ENCODE data around the gene ATP2A3. TPM values are rescaled to one million over a fixed set of nuclear protein-coding genes. Genes with fewer than 3 reads are reported as not detected.

The ATP2A3 gene
- total and polyA plus RNA-seq, 11 donors: 3.3 to 21.8 (median 7.0) TPM

DNA sequence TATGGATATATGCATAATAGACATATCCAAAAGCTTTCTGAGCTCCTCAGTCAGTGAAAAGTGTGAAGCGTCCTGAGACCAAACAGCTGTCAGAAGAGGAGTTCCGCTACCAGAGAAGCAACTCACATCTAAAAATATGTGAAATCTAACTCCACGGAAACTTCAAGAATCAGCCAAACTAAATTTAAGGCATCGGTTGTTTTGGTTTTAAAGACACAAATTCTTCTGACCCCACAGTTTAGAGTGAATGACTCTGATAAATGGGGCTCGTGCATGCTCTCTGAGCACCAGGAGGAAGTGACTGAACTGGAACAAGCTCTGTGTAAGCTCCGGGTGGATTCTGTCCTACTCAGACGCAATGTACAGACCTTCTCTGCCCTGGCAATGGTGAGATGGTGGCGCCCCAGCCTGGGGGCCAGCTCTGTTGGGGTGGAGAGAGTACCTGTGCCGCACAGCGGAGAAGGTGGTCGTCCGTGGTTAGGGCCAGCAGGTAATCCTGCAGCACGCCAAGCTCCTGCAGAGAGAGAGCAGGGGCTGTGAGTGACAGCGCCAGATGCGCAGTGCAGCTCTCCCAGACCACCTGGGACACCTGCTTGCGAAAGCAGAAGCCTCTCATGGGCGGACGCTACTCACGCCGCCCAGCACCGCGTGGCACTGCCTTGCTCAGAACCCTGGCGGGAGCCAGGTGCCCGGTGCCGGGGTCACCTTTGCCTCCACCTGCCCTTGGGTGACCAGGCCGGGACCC, 44.4 kb upstream of the ATP2A3 start:
- WGBS, 4 donors: 82 to 89% (median 85%) methylated on average over 19 to 26 of the region's 26 CpGs
- ATAC-seq: no peak
- TF ChIP-seq POLR2A (IDR thresholded peaks at IDR 0.05): no peak
- TF ChIP-seq, protein P1, sequence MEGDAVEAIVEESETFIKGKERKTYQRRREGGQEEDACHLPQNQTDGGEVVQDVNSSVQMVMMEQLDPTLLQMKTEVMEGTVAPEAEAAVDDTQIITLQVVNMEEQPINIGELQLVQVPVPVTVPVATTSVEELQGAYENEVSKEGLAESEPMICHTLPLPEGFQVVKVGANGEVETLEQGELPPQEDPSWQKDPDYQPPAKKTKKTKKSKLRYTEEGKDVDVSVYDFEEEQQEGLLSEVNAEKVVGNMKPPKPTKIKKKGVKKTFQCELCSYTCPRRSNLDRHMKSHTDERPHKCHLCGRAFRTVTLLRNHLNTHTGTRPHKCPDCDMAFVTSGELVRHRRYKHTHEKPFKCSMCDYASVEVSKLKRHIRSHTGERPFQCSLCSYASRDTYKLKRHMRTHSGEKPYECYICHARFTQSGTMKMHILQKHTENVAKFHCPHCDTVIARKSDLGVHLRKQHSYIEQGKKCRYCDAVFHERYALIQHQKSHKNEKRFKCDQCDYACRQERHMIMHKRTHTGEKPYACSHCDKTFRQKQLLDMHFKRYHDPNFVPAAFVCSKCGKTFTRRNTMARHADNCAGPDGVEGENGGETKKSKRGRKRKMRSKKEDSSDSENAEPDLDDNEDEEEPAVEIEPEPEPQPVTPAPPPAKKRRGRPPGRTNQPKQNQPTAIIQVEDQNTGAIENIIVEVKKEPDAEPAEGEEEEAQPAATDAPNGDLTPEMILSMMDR (IDR thresholded peaks at IDR 0.05): no peak
- peaks cover 0 to 28% (median 6%) of the 10 kb centered on the region in 12 donors for H3K4me1 ChIP-seq
- intact Hi-C loops (cut with DNase I): loop anchor here in 7 of 10 donors (5.0 to 10.0 kb wide), 6 partner anchors 81 to 274 kb away; no protein-coding TSS in a partner anchor
- peak overlapping the region in 5 of 12 donors; percentile 10 to 84 (median 56) for H3K27ac ChIP-seq
- H3K9me3 ChIP-seq: no peaks in the 10 kb centered on the region
- no peaks in the 10 kb centered on the region for H3K27me3 ChIP-seq
- no peak for DNase-seq
- H3K36me3 ChIP-seq: peaks cover 0 to 85% (median 78%) of the 10 kb centered on the region in 9 donors
- no peak overlapping the region for H3K4me3 ChIP-seq

DNA sequence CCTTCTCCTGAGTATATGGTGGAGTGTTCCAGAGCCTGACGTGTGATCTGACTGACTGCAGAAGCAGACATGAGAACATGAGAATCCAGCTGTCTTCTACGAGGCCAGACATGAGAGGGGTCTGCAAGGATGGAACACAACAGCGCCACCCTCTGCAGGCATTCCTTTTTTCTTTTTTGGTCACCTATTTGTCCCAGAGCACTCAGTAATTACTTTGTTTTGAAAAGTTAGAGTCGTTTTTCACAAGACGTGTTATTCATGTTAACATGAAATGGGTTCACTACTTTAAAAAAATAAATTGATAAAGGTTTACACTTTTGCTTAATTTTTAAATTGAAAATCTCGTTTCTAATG, 43.8 kb upstream of the ATP2A3 start:
- Histone ChIP-seq H3K4me1 (peaks cover 0 to 31% (median 6%) of the 10 kb centered on the region in 12 donors), H3K36me3 (peaks cover 0 to 79% (median 72%) of the 10 kb centered on the region in 9 donors), H3K27me3 (no peaks in the 10 kb centered on the region), H3K4me3 (no peak overlapping the region), H3K27ac (peak overlapping the region in 1 of 12 donors; percentile 57), H3K9me3 (no peaks in the 10 kb centered on the region)
- ATAC-seq: no peak
- intact Hi-C loops (cut with DNase I): loop anchor here in 7 of 10 donors (5.0 to 10.0 kb wide), 6 partner anchors 81 to 273 kb away; no protein-coding TSS in a partner anchor
- 59 to 66% (median 59%) methylated on average over 6 of the region's 6 CpGs for WGBS, 4 donors
- TF ChIP-seq POLR2A (IDR thresholded peaks at IDR 0.05): no peak
- TF ChIP-seq, protein P1 (IDR thresholded peaks at IDR 0.05): peak in 3 of 12 donors; percentile 12 to 24 (median 22)
- DNase-seq: no peak

DNA sequence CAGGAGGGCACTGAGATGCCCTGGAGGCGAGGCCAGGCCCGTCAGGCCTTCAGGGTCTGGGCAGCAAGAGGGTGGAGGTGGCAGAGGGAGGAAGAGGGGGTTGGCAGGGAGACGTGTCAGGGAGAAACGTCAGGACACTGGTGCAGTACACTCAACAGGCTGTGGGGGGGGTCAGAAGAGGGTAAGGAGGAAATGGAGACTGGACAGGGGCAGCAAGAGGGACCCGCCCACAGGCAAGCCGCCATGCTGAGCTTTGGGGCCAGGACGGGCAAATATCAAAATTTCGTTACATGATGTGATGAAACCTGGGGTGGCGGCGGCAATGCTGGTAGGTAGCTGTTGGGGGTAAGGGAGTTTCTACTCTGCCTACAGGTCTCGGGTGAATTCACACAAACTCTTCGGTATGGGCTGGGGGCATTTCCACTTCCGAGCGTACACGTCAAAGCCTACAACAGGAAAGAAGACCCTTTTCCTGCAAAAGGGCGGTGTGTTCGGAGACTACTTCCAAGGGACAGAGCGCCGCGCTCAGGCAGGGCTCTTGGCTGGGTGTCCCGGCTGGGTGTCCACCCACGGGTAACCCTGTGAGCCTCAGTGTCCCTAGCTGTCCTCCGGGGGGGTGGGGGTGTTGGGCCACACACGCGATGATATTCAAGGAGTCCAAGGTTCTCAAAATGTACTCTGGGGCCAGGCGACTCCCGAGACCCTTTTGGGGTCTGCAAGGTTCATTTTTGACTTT, 43.3 kb upstream of the ATP2A3 start:
- intact Hi-C loops (cut with DNase I): loop anchor here in 8 of 10 donors (2.0 to 10.0 kb wide), 7 partner anchors 80 to 273 kb away; no protein-coding TSS in a partner anchor
- ATAC-seq (no peak), DNase-seq (no peak)
- H3K36me3 ChIP-seq: peaks cover 0 to 74% (median 67%) of the 10 kb centered on the region in 9 donors
- WGBS, 4 donors: 85 to 89% (median 87%) methylated on average over 23 to 27 of the region's 27 CpGs
- no peaks in the 10 kb centered on the region for H3K27me3 ChIP-seq
- H3K27ac ChIP-seq: peak overlapping the region in 1 of 12 donors; percentile 57
- H3K9me3 ChIP-seq: no peaks in the 10 kb centered on the region
- H3K4me1 ChIP-seq: peaks cover 0 to 31% (median 6%) of the 10 kb centered on the region in 12 donors
- no peak overlapping the region for H3K4me3 ChIP-seq
- TF ChIP-seq, protein P1 (IDR thresholded peaks at IDR 0.05): no peak
- no peak for TF ChIP-seq POLR2A (IDR thresholded peaks at IDR 0.05)

DNA sequence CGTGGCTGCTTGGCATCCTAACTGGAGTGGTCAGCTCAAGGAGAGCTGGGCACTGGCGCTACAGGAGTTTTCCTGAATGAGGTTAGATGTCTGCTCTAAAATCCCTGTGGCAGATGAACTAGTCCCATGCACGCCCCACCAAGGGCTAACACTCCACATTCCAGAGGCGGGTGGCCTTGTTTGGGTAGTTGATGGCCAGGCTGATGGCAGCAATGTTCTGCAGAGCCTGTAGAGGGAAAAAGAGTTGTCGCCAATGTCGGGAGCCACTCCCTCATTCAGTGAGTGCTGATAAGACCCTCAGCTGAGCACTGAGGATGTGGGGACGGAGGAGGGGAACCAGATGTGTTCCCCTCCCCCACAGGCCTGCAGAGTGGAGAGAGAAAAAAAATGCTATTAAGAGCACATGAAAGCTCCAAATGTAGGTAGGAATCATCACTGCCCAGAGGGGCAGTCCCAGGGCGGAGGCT, 42.5 kb upstream of the ATP2A3 start:
- DNase-seq (no peak), ATAC-seq (no peak)
- TF ChIP-seq, protein P1 (IDR thresholded peaks at IDR 0.05): no peak
- TF ChIP-seq POLR2A (IDR thresholded peaks at IDR 0.05): no peak
- Histone ChIP-seq H3K4me3 (no peak overlapping the region), H3K27me3 (no peaks in the 10 kb centered on the region), H3K9me3 (no peaks in the 10 kb centered on the region), H3K4me1 (peaks cover 0 to 36% (median 6%) of the 10 kb centered on the region in 12 donors), H3K36me3 (peaks cover 0 to 67% (median 59%) of the 10 kb centered on the region in 9 donors), H3K27ac (no peak overlapping the region)
- 67 to 73% (median 70%) methylated on average over 6 to 8 of the region's 8 CpGs for WGBS, 4 donors
- intact Hi-C loops (cut with DNase I): loop anchor here in 8 of 10 donors (2.0 to 10.0 kb wide), 7 partner anchors 79 to 272 kb away; no protein-coding TSS in a partner anchor

All from heart left ventricle (tissue), 16 donors.